Stomach (tissue), 9 donors: ENCODE data around the gene MOV10L1. TPM values are rescaled to one million over a fixed set of nuclear protein-coding genes. Genes with fewer than 3 reads are reported as not detected.

Source experiments
- DNase-seq, 2 donors: peaks; one replicate each; pipeline versions ENCODE4 v3.0.0 to v3.0.0-alpha.2; 2013 to 2019
- H3K27ac ChIP-seq, 5 donors: fragments of 200-600 bp in 4 of 5; sonication (generic) in 4 of 5; one replicate each; pipeline ENCODE4 v1.5.1; 2013 to 2019; ENCODE audit warnings: mild to moderate bottlenecking in 1 of 5, moderate library complexity in 1 of 5
- H3K27me3 ChIP-seq, 3 donors: fragments of 200-600 bp; sonication (generic); one replicate each; pipeline ENCODE4 v1.5.1; 2017 to 2019; ENCODE audit warnings: mixed run types in 1 of 3
- H3K36me3 ChIP-seq, 4 donors: fragments of 200-600 bp; sonication (generic); 1 replicate in 3 of 4; 2 replicates in 1 of 4; pipeline ENCODE4 v1.5.1; 2016 to 2019
- H3K4me1 ChIP-seq, 4 donors: fragments of 200-600 bp; sonication (generic); one replicate each; pipeline ENCODE4 v1.5.1; 2016 to 2019
- H3K4me3 ChIP-seq, 4 donors: fragments of 200-600 bp; sonication (generic) in 3 of 4; one replicate each; pipeline ENCODE4 v1.5.1; 2016 to 2019; ENCODE audit warnings: mild to moderate bottlenecking in 1 of 4
- H3K9me3 ChIP-seq, 4 donors: fragments of 200-600 bp; sonication (generic); one replicate each; pipeline ENCODE4 v1.5.1; 2016 to 2019
- CTCF ChIP-seq, 7 experiments: fragments of 450-650 bp in 4 of 7; fragments of 200-600 bp in 3 of 7; sonication (generic) in 3 of 7; IDR thresholded peaks; one replicate each; pipeline ENCODE4 v1.5.1; 2016 to 2019; ENCODE audit warnings: antibody characterized with exemption in 7 of 7, control low read depth in 2 of 7, mild to moderate bottlenecking in 1 of 7
- EP300 ChIP-seq: sonication (generic); formaldehyde crosslinking; IDR thresholded peaks from one replicate; pipeline ENCODE4 v1.6.1; 2017; ENCODE audit warnings: antibody characterized with exemption
- POLR2A ChIP-seq, 4 donors: fragments of 450-650 bp; IDR thresholded peaks; one replicate each; pipeline ENCODE4 v1.6.1; 2016; ENCODE audit warnings: antibody characterized with exemption in 4 of 4, control low read depth in 2 of 4, mild to moderate bottlenecking in 1 of 4, moderate library complexity in 1 of 4
- POLR2AphosphoS5 ChIP-seq, 3 donors: sonication (generic); formaldehyde crosslinking; IDR thresholded peaks; one replicate each; pipeline ENCODE4 v1.6.1; 2016; ENCODE audit warnings: antibody characterized with exemption in 3 of 3
- WGBS, 5 donors: extraction: QIAGEN DNeasy Blood & Tissue Kit in 3 of 5; methylation state at CpG; one replicate each; pipeline versions ENCODE4 v1.1.5 to v1.1.7; 2013 to 2018; 5-methylcytosine and 5-hydroxymethylcytosine counted together
- intact Hi-C: fragments of 100-400 bp; cut with DNase I; formaldehyde crosslinking; loops from one replicate; pipeline ENCODE4 v1.15.1; 2023; ENCODE audit warnings: low total_unique reads
- polyA plus RNA-seq, 3 donors: library from polyadenylated mRNA; stranded (reverse); fragments of 200-250 nt; gene quantifications; one replicate each; pipeline ENCODE4 v1.2.3, GENCODE V29; 2013
- total RNA-seq, 5 donors: library from RNA; depleted of rRNA; stranded (reverse); fragments of >200 nt; gene quantifications; one replicate each; pipeline versions ENCODE4 v1.1.0 to v1.2.3, GENCODE V29; 2014 to 2016
- donor health status: healthy with polysubstance abuse.
- donor health status: Bipolar disorder and iron deficiency.
- donor health status: healthy.

Gene MOV10L1
- total and polyA plus RNA-seq, 8 donors: 0.12 to 2.8 (median 0.46) TPM; not detected in 3

GRCh38 chr22:50053861-50054260, 35.9 kb upstream of the MOV10L1 start:
- DNase-seq: no peak
- H3K9me3 ChIP-seq: peaks cover 0 to 26% (median 15%) of the 10 kb centered on the region in 4 donors
- WGBS, 5 donors: 56 to 86% (median 67%) methylated on average over 18 of the region's 18 CpGs
- H3K36me3 ChIP-seq: no peaks in the 10 kb centered on the region
- peaks cover 8 to 55% (median 11%) of the 10 kb centered on the region in 3 donors for H3K27me3 ChIP-seq
- TF ChIP-seq CTCF (IDR thresholded peaks at IDR 0.05): no peak
- no peak for TF ChIP-seq EP300
- no peak for TF ChIP-seq POLR2AphosphoS5 (IDR thresholded peaks at IDR 0.05)
- no peak for TF ChIP-seq POLR2A (IDR thresholded peaks at IDR 0.05)
- H3K27ac ChIP-seq: no peak overlapping the region
- peaks cover 6 to 7% (median 7%) of the 10 kb centered on the region in 4 donors for H3K4me1 ChIP-seq
- H3K4me3 ChIP-seq: no peak overlapping the region
- intact Hi-C loops: no loop called here

GRCh38 chr22:50056214-50056972, 33.4 kb upstream of the MOV10L1 start:
- Histone ChIP-seq H3K9me3 (peaks cover 0 to 26% (median 15%) of the 10 kb centered on the region in 4 donors), H3K4me3 (no peak overlapping the region), H3K36me3 (no peaks in the 10 kb centered on the region), H3K27ac (no peak overlapping the region), H3K4me1 (peaks cover 7 to 21% (median 17%) of the 10 kb centered on the region in 4 donors), H3K27me3 (peaks cover 8 to 68% (median 31%) of the 10 kb centered on the region in 3 donors)
- TF ChIP-seq POLR2AphosphoS5 (IDR thresholded peaks at IDR 0.05) (no peak), POLR2A (IDR thresholded peaks at IDR 0.05) (no peak), EP300 (no peak)
- 70 to 80% (median 75%) methylated on average over 33 to 34 of the region's 34 CpGs for WGBS, 5 donors
- intact Hi-C loops: no loop called here
- no peak for DNase-seq

GRCh38 chr22:50057278-50058060, 32.3 kb upstream of the MOV10L1 start:
- Histone ChIP-seq H3K27ac (no peak overlapping the region), H3K36me3 (no peaks in the 10 kb centered on the region), H3K9me3 (peaks cover 0 to 19% (median 15%) of the 10 kb centered on the region in 4 donors), H3K4me3 (no peak overlapping the region), H3K4me1 (peaks cover 7 to 21% (median 17%) of the 10 kb centered on the region in 4 donors), H3K27me3 (peaks cover 8 to 75% (median 31%) of the 10 kb centered on the region in 3 donors)
- 83 to 90% (median 87%) methylated on average over 12 to 14 of the region's 14 CpGs for WGBS, 5 donors
- no peak for TF ChIP-seq POLR2AphosphoS5 (IDR thresholded peaks at IDR 0.05)
- DNase-seq: no peak
- intact Hi-C loops: no loop called here

GRCh38 chr22:50058061-50058905, 31.5 kb upstream of the MOV10L1 start, which contains the start of gene TTLL8:
TTLL8 (minus strand) TSS chr22:50058298.
- intact Hi-C loops: no loop called here
- no peaks in the 10 kb centered on the region for H3K36me3 ChIP-seq
- TF ChIP-seq CTCF (IDR thresholded peaks at IDR 0.05) (no peak), POLR2A (IDR thresholded peaks at IDR 0.05) (no peak), EP300 (no peak), POLR2AphosphoS5 (IDR thresholded peaks at IDR 0.05) (no peak)
- 8 to 57% (median 15%) methylated on average over 17 to 101 of the region's 102 CpGs for WGBS, 5 donors
- H3K27ac ChIP-seq: no peak within 1 kb of the TSS
- H3K9me3 ChIP-seq: peaks cover 0 to 12% (median 9%) of the 10 kb centered on the region in 4 donors
- H3K27me3 ChIP-seq: peaks cover 8 to 80% (median 31%) of the 10 kb centered on the region in 3 donors
- H3K4me1 ChIP-seq: peaks cover 7 to 21% (median 17%) of the 10 kb centered on the region in 4 donors
- DNase-seq: peak in 1 of 2 donors; percentile 39
- H3K4me3 ChIP-seq: peak within 1 kb of the TSS in 2 of 4 donors; percentile 25 to 38
